GOT3 (cell line): ENCODE data around the gene ANO10.
"Not testable (repeated sequence)": the region's sequence is repeated elsewhere in the genome, so short reads cannot be mapped to it uniquely, and the experiment has no call there.

Experiments used
- DNase-seq: peaks from one replicate; lab custom pipeline; 2025; ENCODE audit warnings: mixed read lengths; lab: John Stamatoyannopoulos, UW

Gene ANO10

DNA sequence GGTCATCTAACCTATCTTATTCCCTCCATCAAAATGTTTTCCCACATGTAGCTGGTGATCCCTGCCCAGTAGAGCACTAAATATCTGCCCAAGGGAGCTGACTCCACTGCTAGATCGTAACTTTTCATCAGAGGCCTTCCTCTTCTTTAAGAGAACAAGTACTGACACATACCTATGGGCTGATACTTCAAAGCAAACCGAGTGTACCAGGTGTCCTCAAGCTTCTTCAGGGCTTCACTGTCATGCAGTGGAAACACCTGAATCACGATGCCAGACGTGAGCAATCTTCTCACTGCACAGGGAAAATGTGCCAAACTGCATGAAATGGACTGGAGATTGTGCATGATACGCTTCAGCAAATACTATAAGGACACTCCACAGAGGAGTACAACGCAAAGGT, 41.6 kb downstream of the ANO10 start:
- no peak for DNase-seq

DNA sequence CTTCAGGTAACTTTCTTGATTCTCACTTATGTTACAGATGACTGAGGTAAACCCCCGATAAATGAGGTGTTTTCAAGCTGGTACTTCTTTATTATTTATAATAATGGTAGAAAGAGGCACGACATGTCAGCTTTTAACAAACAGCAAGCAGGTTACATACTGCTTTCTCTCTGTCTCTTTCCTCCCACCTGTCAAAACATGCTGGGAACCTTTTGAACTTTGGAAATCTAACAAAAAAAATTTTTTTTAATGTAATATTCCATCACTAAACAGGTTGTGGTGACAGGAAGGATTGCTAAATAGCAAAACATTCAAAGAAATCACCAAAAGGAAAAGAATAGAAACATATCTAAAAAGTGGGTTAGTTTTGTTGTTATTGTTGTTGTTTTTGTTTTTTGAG, 48.2 kb downstream of the ANO10 start:
- no peak for DNase-seq

DNA sequence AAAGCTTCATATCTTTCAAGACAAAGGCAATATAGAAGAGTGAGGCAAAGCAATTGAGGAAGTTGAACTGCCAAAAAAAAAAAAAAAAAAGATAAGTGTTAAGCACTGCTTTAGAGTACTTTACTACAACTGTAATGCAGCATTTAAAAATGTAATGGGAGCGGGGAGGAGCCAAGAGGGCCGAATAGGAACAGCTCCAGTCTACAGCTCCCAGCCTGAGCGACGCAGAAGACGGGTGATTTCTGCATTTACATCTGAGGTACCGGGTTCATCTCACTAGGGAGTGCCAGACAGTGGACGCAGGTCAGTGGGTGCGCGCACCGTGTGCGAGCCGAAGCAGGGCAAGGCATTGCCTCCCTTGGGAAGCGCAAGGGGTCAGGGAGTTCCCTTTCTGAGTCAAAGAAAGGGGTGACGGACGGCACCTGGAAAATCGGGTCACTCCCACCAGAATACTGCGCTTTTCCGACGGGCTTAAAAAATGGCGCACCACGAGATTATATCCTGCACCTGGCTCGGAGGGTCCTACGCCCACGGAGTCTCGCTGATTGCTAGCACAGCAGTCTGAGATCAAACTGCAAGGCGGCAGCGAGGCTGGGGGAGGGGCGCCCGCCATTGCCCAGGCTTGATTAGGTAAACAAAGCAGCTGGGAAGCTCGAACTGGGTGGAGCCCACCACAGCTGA, 56.0 kb downstream of the ANO10 start:
- not testable (repeated sequence) for DNase-seq

DNA sequence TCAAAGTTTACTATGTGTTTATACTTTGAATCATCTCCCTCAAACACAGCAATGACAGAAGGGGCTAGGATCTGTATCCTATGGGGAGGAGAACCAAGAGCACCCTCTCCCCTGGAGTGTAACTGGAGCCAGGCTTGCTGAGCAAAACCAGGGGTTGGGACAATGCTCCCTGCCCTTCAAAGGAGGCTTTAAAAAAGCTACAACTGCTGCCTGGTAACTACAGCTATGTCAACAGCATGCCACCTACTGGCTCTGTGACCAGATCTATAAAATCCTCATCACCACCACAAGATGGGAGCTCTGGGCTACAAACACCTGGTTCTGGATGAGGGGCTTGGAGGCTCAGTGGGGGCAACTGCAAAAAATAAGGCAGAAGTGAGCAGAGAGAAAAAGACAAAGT, 61.9 kb downstream of the ANO10 start:
- DNase-seq: no peak

DNA sequence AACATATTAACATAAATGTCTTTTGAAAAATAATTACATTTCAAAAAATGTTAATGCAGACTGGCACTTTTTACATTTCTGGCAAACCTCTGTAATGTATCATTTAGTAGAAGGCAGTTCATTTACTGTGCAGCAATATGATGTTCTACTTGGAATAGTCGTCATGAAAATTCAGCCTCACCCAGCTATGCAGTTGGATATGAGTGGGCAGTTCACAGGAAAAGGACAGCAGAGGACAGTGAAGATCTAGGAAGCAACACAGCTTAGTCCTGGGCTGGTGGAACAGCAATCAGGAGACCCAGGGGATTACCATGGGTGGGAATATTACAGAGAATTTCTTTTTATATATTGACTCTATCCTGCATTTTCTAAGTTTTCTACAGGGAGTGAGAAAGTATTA, 63.6 kb downstream of the ANO10 start:
- no peak for DNase-seq

DNA sequence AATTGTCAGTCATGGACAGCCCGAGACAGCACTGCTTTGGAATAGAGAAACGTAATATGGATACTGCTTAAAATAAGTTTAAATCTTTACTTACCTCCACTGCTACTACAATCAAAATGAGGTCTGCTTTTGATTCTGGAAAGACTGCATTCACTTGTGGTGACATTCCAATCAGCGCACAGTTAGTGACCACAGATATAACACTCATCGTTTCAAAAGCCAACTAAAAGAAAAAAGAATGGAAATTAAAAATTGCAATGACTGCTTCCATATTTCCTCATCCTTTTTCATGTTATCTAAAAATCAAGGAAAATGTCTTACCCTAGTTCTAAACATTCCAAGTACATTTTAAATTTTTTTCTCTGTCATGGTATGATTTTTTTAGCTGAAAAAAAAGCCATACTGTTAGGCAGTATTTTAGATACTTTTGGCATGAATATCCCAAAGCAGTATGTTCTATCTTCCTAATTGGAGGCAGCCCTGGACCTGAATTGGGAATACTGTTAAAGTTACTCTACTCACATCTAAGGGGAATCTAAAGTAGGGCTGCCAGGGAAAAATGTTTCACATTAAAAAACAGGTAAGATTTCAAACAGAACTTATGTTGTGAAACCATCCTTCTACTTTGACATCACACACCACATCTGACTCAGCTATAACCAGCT, 72.1 kb downstream of the ANO10 start:
- no peak for DNase-seq

DNA sequence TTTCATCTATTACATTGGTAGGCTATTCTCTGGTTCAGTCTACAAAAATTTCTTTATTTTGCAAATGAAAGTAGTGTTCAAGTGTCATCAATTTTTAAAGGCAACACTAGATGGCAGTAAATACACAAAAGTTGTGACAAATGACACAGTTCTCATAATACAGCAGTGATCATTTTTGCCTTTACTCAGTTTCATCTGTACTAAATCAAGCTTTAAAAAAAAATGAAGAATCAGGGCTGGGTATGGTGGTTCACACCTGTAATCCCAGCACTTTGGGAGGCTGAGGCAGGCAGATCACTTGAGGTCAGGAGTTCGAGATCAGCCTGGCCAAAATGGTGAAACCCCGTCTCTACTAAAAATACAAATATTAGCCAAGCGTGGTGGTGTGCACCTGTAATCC, 77.5 kb downstream of the ANO10 start:
- DNase-seq: not testable (repeated sequence)

DNA sequence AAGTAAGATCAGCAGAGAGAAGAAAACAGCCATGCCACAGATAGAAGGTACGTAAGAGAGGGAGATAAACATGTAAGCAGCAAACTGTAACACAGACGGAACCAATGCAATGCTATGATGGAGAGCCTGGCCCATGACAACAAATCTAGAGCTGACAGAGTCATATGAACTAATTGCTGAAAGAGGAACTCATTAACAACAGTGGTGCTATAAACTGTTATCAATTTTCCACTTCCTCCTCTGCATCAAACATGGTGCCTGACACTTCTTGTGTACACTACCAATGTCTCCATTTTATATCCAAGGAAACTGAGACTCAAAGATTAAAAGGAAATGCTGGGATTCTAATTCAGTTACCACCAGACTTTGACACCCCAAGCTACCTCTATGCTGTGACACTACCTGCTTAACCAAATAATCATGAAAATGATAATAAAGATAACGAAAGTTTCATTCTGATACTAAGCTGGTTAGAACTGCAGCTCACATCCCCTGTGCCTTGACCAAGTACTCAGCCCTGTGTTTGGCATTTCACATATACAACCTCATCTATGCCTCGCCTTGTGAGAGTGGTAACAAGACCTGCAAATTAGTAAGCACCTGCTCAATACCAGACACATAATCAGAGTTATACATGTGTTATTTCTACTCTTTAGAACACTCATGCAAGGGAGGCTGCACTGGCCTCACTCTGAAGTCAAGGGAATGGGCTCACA, 79.3 kb downstream of the ANO10 start:
- DNase-seq: no peak

DNA sequence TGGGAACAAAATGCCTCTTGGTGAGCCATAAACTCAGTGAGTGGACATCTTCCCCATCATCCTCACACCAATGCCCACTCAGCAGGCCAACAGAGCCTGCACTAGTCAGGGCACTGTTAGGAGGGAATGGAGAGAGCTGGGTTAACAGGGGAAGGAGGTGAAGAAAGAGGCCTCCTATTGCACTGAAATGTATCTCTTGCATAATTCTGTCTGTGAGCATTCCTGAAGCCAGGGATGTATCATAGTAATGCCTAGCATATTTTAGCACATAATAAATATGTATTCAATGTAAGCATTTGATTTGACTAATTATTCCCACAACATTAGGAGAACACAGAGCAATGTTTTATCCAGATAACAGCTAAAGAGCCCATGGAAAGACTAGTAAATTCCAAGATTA, 81.2 kb downstream of the ANO10 start:
- no peak for DNase-seq

DNA sequence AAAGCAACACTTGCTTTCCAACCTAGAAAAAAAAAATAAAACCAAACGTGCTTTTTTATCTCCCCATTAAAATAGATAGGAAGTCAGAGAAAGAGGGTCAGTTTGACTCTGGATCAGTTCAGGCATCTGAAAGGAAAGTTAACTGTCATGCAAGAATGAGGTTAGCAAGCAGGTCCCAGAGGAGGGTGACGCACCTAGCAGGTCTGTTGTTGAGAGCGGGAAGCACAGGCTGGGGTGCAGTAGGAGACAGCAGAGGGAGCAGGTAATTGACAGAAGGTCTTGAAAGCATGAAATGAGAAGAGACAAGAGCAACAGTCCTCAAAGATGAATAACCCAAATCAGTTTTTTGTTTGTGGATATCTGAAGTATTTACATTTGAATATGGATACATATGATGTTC, 82.5 kb downstream of the ANO10 start:
- DNase-seq: no peak

DNA sequence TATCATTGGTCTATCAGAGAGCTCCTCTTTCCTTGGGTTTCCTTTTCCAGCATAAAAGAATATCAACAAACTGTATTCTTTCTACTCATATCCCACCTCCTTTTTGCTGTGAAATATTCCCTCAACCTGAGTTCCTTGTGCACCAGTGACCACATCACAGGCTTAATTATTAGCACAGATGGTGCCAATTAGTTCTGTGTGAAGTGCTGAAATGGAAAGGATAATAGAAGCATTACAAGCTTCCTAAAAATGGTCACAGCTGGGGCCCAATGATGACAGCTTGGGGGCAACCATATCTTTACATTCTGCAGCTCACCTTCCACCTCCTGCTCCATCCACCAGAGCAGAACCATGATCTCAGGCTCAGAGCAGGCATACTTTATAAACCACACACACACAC, 84.6 kb downstream of the ANO10 start:
- no peak for DNase-seq

DNA sequence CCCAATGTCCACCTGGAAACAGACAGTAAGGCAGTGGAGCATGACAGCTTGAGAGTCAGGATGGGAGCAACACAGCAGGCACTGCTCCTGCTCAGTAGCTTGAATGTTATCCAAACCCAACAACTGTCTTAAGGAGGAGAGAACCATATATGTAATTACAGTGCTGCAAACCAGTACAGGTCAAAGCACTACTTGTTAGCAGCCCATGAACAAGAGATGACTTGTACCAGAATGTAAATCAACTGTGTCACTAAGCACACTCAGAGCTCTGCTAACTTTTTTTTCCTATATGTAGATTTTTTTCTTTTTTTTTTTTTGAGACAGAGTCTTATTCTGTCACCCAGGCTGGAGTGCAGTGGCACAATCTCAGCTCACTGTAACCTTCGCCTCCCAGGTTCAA, 87.1 kb downstream of the ANO10 start:
- no peak for DNase-seq

DNA sequence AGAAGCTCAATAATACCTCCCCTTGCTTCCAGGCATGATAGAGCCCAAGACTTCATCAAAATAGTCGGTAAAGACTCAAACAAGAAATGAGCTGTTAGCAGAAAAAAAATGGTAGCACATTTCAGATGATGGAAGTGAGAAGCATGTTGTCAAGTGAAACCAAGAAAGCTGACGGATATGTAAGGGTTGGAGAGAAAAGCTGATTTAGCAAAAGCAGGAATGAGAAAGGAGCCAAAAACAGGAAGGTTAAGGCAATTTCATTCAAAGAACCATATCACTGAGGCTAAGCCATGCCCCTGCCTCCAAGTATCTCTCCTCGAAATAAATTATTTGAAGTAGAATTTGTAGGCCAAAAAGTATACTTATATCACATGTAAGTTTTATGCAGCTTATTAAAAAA, 88.8 kb downstream of the ANO10 start:
- no peak for DNase-seq

DNA sequence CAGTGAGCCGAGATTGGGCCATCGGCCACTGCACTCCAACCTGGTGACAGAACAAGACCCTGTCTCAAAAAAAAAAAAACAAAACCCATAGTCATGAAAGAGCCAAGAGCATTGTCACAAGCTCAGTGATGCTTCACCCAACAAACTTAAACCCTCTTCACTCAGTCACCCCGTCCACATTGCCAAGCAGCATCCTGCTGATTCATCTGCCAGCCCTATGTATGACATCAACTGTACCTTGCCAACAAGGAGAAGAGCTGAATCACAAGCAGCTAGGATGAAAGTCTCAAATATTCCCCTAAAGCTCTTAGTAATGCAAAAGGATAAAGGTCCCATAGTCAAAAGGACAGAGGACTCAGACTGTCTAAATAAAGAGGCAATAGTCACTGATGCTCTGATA, 90.0 kb downstream of the ANO10 start:
- DNase-seq: peak; percentile 11

DNA sequence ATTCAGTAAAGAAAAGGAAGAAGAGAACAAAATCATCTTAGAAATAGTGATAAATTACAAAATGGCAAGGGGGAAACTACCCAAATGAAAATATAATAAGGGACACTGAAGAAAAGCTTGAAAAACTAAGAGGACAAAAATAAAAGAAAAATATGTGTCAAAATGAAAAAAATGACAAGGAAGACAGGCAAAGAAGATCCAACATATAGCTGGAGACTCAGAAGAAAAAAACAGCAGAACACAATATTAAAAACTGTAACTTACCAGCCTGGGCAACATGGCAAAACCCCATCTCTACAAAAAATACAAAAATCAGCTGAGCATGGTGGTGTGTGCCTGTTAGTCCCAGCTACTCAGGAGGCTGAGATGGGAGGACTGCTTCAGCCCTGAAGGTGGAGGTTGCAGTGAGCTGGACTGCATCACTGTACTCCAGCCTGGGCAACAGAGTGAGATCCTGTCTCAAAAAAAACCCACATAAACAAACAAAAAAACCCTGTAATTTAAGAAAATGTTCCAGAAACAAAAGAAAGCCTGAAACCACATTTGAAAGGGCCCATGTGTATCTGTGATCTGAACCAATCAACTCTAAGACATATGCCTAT, 93.2 kb downstream of the ANO10 start:
- no peak for DNase-seq

DNA sequence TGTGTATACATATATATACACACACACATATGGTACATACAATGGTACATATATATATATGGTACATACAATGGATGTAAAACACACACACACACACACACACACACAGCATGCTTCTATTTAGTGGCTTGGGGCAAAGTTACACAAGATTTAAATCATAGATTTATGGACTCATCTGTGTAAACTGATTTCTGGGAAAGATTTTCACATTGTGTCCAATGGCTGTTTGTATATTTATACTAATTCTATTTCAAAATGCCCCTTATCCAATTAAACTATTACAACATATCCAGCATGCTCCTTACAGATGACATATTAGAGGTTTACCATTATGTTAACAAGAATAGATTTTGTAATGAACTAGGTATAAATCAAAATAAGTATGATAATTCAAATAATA, 94.9 kb downstream of the ANO10 start:
- no peak for DNase-seq

DNA sequence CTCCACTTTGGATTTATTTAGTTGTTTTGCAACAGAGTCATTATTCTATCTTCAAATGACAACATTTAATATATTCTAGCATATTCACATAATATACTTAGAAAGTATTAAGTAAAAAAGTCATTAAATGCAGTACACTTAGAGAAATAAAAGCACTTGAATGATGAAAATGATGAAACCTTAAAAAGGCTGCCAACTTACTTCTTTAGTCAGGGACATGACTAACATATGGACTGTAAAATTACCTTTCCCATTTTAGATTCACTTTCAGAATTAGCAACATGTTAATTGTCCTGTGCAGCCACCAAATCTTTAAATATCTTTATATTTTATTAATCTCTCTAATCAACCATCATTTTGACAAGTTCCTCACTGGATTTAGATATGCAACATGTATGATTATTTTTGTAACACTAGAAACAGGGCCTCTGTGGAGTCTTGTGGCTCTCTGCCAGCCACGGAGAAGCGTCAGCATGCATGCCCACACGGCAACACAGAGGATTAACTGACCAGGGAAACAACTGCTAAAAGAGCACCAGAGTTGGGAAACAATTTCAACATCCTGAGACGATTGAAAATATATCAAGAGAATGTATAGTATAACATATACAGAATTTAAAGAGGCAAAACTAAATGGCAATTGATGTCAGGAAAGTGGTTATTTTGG, 95.7 kb downstream of the ANO10 start:
- DNase-seq: no peak

DNA sequence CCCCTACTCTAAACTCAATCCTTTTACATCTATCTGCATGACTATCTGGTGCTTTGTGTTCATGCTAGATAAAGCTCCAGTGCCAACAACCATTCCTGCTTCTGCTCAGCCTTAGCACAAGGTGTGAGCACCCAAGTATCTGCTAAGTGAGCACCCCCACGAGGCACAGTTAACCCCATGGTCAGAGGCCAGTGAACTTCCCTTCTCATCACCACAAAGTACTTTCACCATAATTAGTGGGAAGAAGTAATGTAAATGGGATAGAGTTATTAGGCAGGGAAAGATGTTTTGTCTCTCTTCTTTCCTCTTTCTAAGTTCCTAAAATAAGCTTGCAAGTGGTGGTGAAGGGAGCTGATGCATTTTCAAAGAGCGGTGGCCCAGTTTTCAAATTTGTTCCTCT, 96.4 kb downstream of the ANO10 start:
- DNase-seq: no peak

DNA sequence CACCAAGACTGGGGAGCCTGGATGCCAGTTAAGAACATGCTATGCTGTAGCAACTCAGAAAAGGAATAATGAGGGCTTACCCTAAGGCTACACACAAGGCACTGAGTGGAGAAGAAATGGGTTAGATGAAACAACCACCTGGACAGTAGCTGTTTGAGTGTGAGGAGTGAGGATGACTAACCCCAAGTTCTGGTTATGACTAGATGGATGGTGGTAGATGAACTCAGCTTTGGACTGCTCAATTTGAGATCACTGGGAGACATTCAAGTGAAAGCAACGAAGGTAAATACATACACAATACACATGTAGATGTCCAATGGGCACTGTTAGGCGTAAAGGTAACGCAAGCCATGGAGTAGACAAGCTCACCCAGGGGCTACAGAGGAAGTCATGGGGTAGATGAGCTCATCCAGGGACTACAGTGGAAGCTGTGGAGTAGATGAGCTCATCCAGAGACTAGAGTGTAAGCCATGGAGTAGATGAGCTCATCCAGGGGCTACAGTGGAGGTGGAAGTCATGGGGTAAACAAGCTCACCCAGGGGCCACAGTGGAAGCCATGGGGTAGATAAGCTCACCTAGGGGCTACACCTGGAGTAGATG, 98.3 kb downstream of the ANO10 start:
- no peak for DNase-seq

DNA sequence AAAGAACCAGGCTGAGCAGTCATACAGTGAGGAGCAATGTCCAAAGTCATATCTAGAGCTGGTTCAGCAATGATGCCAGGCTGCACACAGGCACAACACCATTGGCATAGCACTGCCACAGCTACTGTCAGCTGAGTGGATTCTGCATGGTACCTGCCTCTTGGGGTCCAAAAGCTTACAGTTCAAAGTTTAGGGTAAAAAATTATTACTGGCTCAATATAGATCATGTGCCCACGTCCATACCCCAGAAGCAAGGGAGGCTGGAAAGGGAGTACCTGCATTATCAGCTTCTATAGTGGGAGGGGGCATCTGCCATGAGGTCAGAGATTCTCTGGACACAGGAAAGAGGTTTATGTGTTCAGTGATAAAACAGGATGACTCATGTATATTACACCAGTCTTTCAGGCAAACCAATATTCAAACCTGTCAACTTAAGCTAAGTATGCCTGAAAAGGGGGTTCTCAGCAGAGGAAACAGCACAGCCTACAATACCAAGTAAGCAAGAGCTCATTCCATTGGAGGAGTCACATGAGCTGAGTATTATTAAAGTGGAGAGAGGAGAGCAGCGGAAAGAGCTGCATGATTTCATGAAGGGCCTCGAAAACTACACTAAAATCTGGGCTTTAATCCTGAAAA, 99.0 kb downstream of the ANO10 start:
- no peak for DNase-seq

DNA sequence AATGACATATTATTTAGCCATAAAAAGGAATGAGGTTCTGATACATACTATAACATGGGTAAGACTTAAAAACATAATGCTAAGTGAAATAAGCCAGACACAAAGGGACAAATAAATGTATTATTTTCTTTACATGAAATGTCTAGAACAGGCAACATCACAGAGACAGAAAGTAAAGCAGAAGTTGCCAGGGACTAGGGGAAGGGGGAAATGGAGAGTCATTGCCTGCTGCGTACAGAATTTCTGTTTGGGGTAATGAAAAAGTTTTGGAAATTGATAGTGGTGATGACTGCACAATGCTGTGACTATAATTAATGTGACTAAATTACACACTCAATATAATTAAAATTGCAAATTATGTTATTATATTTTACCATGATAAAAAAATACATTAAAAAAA, 99.9 kb downstream of the ANO10 start:
- DNase-seq: no peak

DNA sequence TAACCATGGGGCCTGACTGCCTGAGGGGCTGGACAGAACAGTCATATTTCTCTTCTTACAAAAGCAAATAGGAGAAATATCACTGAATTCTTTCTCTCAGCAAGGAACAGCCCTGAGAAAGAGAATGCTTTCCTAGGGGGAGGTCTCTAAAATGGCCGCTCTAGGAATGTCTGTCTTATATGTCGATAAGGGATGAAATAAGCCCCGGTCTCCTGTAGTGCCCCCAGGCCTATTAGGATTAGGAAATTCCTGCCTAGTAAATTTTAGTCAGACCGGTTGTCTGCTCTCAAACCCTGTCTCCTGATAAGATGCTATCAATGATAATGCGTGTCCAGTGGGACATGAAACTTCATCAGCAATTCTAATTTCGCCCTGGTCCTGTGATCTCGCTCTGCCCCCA, 103.3 kb downstream of the ANO10 start:
- DNase-seq: not testable (repeated sequence)
